Measurements from ENCODE around the gene ATXN10.

ATXN10 gene

GRCh38 chr22:45640291-45640940 is 31.2 kb upstream of the ATXN10 start:
- Histone ChIP-seq H3K4me3 (ENCODE audit: low read depth, low read length) (no peak overlapping the region), H3K9me3 (ENCODE audit: severe bottlenecking) (no peaks in the 10 kb centered on the region), H3K27ac (no peak overlapping the region), H3K27me3 (ENCODE audit: insufficient read depth, low read depth, severe bottlenecking) (peaks cover 9% of the 10 kb centered on the region), H3K36me3 (no peaks in the 10 kb centered on the region)
- DNase-seq: no peak
- no peak for TF ChIP-seq CTCF (IDR thresholded peaks at IDR 0.05; ENCODE audit: low read depth, low read length)

- no peak for TF ChIP-seq CTCF (IDR thresholded peaks at IDR 0.05; ENCODE audit: low read depth, low read length)
- Histone ChIP-seq H3K9me3 (ENCODE audit: severe bottlenecking) (no peaks in the 10 kb centered on the region), H3K27me3 (ENCODE audit: insufficient read depth, low read depth, severe bottlenecking) (peaks cover 10% of the 10 kb centered on the region), H3K27ac (no peak overlapping the region), H3K4me3 (ENCODE audit: low read depth, low read length) (no peak overlapping the region), H3K36me3 (no peaks in the 10 kb centered on the region)
- no peak for DNase-seq
Observed at GRCh38 chr22:45640941-45641621, 30.6 kb upstream of the ATXN10 start.

DNA sequence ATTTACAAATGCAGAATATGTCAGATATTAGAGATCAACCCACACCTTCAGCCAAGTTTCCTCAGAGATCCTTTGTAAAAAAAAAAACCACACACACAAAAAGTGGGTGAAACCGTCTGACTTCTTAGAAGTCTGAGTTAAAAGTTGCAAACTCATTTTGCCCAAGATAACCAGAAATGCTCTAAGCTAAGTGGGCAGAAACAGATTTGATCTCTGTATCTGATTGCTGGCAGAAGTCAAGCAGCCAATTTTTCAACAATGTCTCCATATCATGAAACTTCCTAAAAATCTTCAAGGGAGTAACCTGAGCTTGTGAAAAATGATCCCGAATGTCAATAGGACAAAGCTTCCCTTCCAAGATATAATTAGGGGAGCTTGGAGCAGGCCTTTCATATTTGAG is 28.6 kb upstream of the ATXN10 start:
- no peak overlapping the region for H3K27ac ChIP-seq
- H3K36me3 ChIP-seq: no peaks in the 10 kb centered on the region
- no peak for TF ChIP-seq CTCF (IDR thresholded peaks at IDR 0.05; ENCODE audit: low read depth, low read length)
- no peak overlapping the region for H3K4me3 ChIP-seq (ENCODE audit: low read depth, low read length)
- H3K9me3 ChIP-seq (ENCODE audit: severe bottlenecking): no peaks in the 10 kb centered on the region
- peaks cover 10% of the 10 kb centered on the region for H3K27me3 ChIP-seq (ENCODE audit: insufficient read depth, low read depth, severe bottlenecking)
- DNase-seq: no peak

DNA sequence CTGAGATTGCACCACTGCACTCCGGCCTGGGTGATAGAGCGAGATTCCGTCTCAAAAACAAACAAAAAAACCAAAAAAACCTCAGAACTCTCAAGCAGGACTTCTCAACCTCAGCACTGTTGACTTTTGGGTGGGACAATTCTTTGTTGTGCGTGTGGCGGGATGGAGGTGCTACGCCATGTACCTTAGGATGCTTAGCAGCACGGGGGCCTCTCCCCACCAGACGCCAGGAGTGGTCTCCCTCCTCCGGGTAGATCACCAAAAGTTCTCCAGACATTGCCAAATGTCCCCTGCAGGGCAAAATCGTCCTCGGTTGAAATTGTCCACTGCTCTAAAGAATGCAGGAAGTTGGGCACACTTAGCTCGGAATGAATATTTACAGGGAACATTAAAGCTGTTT is 26.9 kb upstream of the ATXN10 start:
- TF ChIP-seq CTCF (IDR thresholded peaks at IDR 0.05; ENCODE audit: low read depth, low read length): no peak
- H3K4me3 ChIP-seq (ENCODE audit: low read depth, low read length): no peak overlapping the region

DNA sequence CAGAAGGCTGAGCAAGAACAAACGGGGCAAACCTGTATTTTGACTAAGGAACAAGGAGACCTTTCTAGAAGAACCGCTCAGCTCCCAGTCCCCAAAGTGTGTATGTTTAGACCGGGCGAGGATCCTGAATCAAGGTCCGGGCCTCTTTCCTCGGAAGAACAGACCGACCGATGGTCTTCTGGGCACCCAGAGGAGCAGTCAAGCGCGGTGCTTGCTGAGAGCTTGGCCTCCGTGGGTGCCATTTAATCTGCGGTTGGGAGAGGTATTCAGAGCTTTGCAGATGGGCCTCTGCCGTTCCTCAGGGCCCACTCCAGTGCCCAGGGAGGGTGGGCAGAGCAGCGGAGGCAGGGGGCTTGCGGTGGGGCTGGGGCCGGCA is 26.5 kb upstream of the ATXN10 start:
- TF ChIP-seq CTCF (IDR thresholded peaks at IDR 0.05; ENCODE audit: low read depth, low read length): no peak
- H3K36me3 ChIP-seq: no peaks in the 10 kb centered on the region
- H3K27me3 ChIP-seq (ENCODE audit: insufficient read depth, low read depth, severe bottlenecking): peaks cover 10% of the 10 kb centered on the region
- H3K9me3 ChIP-seq (ENCODE audit: severe bottlenecking): no peaks in the 10 kb centered on the region
- no peak overlapping the region for H3K27ac ChIP-seq
- peak overlapping the region; percentile 7; the same call in 1 of the 2 replicates for H3K4me3 ChIP-seq (ENCODE audit: low read depth, low read length)
- DNase-seq: no peak

More for the DNA sequence above, 26.9 kb upstream of the ATXN10 start:
- no peak overlapping the region for H3K27ac ChIP-seq
- H3K27me3 ChIP-seq (ENCODE audit: insufficient read depth, low read depth, severe bottlenecking): peaks cover 10% of the 10 kb centered on the region
- no peaks in the 10 kb centered on the region for H3K9me3 ChIP-seq (ENCODE audit: severe bottlenecking)
- H3K36me3 ChIP-seq: no peaks in the 10 kb centered on the region
- no peak for DNase-seq
